K562 (cell line): Measurements from ENCODE around the gene DROSHA.

Experiments used
- HMG20B ChIP-seq: fragments of 250-450 bp; sonication (Bioruptor Pico); IDR thresholded peaks from 2 replicates; pipeline ENCODE4 v1.5.0; 2021; ENCODE audit warnings: mild to moderate bottlenecking
- MXI1 ChIP-seq: IDR thresholded peaks from 2 replicates; pipeline ENCODE4 v1.6.1; 2011; ENCODE audit warnings: low read depth, mild to moderate bottlenecking, improper control_type of control experiment, low read length
- STAG1 ChIP-seq: sonication (generic); formaldehyde crosslinking; IDR thresholded peaks from 2 replicates; pipeline ENCODE4 v1.5.0; 2020; ENCODE audit warnings: missing genetic modification reagents, borderline replicate concordance
- TF ChIP-seq, protein P1 (sequence below): fragments of 450-650 bp; IDR thresholded peaks from 2 replicates; pipeline ENCODE4 v1.6.1; 2016

DNA sequence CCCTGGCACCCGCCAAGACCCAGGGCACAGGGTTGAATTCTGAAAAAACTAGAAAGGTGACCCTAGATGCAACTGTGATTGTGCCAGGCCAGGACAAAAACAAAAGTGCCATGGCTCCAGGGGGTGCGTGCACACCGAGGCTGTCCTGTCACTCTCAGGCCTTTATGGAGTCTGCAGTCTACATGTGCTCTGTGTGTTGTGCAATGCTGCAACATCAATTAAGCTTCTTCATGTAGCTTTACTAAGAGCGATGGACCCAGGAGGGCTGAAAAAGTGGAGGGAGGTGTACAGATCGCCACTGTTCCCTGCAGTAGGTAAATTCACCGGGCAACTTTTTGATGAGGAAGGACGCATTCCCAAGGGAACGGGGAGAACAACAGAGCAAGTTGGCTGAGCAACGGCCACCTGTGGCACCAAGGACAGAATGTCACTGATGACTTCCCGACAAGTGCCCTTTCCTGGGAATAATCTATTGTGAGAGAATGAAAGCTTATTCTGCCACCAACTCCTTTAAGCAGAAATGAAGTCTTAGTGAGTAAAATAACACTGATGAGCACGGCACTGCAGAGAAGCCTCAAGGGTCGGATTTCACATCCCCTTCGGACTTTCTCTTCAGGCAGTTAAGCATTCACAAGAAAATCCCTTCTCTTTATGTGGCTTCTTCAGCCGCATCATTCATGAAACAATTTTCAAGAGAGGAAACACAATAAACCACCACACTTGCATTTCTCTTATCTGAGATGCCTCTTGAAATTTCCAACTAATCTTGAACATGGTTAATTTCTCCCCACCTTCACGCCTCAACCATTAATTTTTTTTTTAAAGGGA, 149.6 kb downstream of the DROSHA start:
- TF ChIP-seq, protein P1, sequence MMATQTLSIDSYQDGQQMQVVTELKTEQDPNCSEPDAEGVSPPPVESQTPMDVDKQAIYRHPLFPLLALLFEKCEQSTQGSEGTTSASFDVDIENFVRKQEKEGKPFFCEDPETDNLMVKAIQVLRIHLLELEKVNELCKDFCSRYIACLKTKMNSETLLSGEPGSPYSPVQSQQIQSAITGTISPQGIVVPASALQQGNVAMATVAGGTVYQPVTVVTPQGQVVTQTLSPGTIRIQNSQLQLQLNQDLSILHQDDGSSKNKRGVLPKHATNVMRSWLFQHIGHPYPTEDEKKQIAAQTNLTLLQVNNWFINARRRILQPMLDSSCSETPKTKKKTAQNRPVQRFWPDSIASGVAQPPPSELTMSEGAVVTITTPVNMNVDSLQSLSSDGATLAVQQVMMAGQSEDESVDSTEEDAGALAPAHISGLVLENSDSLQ, result no peak
- TF ChIP-seq HMG20B (CRISPR knock-in tag), result no peak
- no peak for TF ChIP-seq STAG1 (CRISPR knock-in tag)
- no peak for TF ChIP-seq MXI1
